Natural killer cell (primary cell): ENCODE results near the gene ZNF667. TPM values are rescaled to one million over a fixed set of nuclear protein-coding genes. Genes with fewer than 3 reads are reported as not detected.

ENCODE experiments used
- ATAC-seq, 3 donors: fragments of 150-1000 bp in 2 of 3; fragments of 200-7000 bp in 1 of 3; cut with Tn5 transposase; 1 replicate in 1 of 3; 2 replicates in 2 of 3; pipeline ENCODE4 v1.10.0; 2021; ENCODE audit warnings: mild to moderate bottlenecking in 2 of 3, moderate library complexity in 2 of 3
- DNase-seq, 2 donors: peaks; one replicate each; pipeline versions ENCODE4 v3.0.0 to v3.0.0-alpha.2; 2013 to 2021; ENCODE audit warnings: mixed read lengths in 1 of 2
- H3K27ac ChIP-seq: one replicate; pipeline ENCODE4 v1.5.1; 2013; ENCODE audit warnings: mild to moderate bottlenecking, low read length
- H3K27me3 ChIP-seq: one replicate; pipeline ENCODE4 v1.6.1; 2013; ENCODE audit warnings: low read length; ENCODE audit not compliant: control insufficient read depth, insufficient read depth
- H3K36me3 ChIP-seq: one replicate; pipeline ENCODE4 v1.6.1; 2013; ENCODE audit warnings: low read length; ENCODE audit not compliant: control insufficient read depth, insufficient read depth
- H3K4me1 ChIP-seq: one replicate; pipeline ENCODE4 v1.6.1; 2013; ENCODE audit warnings: low read length; ENCODE audit not compliant: control insufficient read depth, insufficient read depth
- H3K4me3 ChIP-seq: one replicate; pipeline ENCODE4 v1.5.1; 2013; ENCODE audit warnings: low read length
- H3K9me3 ChIP-seq: one replicate; pipeline ENCODE4 v1.6.1; 2013; ENCODE audit warnings: low read length; ENCODE audit not compliant: control insufficient read depth, insufficient read depth
- H3K27ac Mint-ChIP-seq, 2 donors: one replicate each; pipeline ENCODE4 v1.8.0; 2022; ENCODE audit warnings: mild to moderate bottlenecking in 2 of 2, mixed read lengths in 2 of 2, moderate library complexity in 1 of 2
- H3K27me3 Mint-ChIP-seq, 2 donors: one replicate each; pipeline ENCODE4 v1.8.0; 2022; ENCODE audit warnings: low read depth in 2 of 2, mixed read lengths in 2 of 2
- H3K36me3 Mint-ChIP-seq: one replicate; pipeline ENCODE4 v1.8.0; 2022; ENCODE audit warnings: mixed read lengths
- H3K4me1 Mint-ChIP-seq, 2 donors: one replicate each; pipeline ENCODE4 v1.8.0; 2022; ENCODE audit warnings: mixed read lengths in 2 of 2
- H3K4me3 Mint-ChIP-seq: one replicate; pipeline ENCODE4 v1.8.0; 2022; ENCODE audit warnings: mild to moderate bottlenecking, moderate library complexity, mixed read lengths
- H3K9me3 Mint-ChIP-seq, 2 donors: one replicate each; pipeline ENCODE4 v1.8.0; 2022; ENCODE audit warnings: mixed read lengths in 2 of 2
- WGBS: methylation state at CpG from one replicate; pipeline ENCODE4 v1.1.7; 2013; ENCODE audit warnings: missing lambda C conversion rate; ENCODE audit not compliant: insufficient coverage; 5-methylcytosine and 5-hydroxymethylcytosine counted together
- intact Hi-C: fragments of 100-400 bp; cut with micrococcal nuclease; formaldehyde crosslinking; loops from one replicate; pipeline ENCODE4 v1.14.2; 2022
- total RNA-seq, 4 donors: library from RNA; stranded (reverse); fragments of 120-200 nt in 1 of 4; gene quantifications; one replicate each; pipeline versions ENCODE4 v1.2.3 to v1.2.4, GENCODE V29; 2013 to 2022
- TF ChIP-seq, protein P1 (sequence below): fragments of 200-600 bp; IDR thresholded peaks from one replicate; pipeline ENCODE4 v1.8.0; 2022; ENCODE audit warnings: antibody characterized with exemption

The ZNF667 gene
- total RNA-seq, 3 donors from 2014 or later (not counting 1 experiment from before 2014, with no cell fraction given): 0.41 to 1.6 (median 0.63) TPM

DNA sequence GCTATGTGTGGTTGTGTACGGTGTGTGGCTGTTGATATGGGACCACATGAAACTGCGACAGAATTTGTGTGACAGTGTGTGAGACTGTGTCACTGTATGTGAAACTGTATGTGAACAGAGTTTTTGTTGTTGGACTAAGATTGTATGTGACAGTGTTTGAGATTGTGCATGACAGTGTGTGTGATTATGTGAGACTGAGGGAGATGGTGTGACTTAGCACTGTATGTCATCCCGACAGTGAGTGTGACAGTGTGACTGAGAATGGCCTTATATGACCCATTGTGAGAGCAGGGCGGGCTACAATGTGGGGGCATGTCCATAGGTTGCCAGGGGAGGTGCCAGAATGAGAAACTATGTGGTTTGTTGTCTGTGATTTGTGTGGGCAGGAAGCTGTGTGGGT, 72.1 kb downstream of the ZNF667 start:
- Histone ChIP-seq H3K4me1 (peaks cover 22% of the 10 kb centered on the region), H3K27me3 (no peaks in the 10 kb centered on the region), H3K27ac (peak overlapping the region; percentile 6), H3K9me3 (peaks cover 12% of the 10 kb centered on the region), H3K36me3 (peaks cover 31% of the 10 kb centered on the region), H3K4me3 (no peak overlapping the region)
- H3K36me3 Mint-ChIP-seq: peaks cover 27% of the 10 kb centered on the region
- H3K4me3 Mint-ChIP-seq: peak overlapping the region; percentile 92
- intact Hi-C loops: loop anchor here (1.0 to 10.0 kb wide), 3 partner anchors 72 to 1920 kb away; partner anchors contain the start of genes ZFP28, ZNF667 and ZSCAN22
- peak overlapping the region; percentile 71 to 93 for H3K27ac Mint-ChIP-seq
- TF ChIP-seq, protein P1, sequence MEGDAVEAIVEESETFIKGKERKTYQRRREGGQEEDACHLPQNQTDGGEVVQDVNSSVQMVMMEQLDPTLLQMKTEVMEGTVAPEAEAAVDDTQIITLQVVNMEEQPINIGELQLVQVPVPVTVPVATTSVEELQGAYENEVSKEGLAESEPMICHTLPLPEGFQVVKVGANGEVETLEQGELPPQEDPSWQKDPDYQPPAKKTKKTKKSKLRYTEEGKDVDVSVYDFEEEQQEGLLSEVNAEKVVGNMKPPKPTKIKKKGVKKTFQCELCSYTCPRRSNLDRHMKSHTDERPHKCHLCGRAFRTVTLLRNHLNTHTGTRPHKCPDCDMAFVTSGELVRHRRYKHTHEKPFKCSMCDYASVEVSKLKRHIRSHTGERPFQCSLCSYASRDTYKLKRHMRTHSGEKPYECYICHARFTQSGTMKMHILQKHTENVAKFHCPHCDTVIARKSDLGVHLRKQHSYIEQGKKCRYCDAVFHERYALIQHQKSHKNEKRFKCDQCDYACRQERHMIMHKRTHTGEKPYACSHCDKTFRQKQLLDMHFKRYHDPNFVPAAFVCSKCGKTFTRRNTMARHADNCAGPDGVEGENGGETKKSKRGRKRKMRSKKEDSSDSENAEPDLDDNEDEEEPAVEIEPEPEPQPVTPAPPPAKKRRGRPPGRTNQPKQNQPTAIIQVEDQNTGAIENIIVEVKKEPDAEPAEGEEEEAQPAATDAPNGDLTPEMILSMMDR: no peak
- ATAC-seq (peak; percentile 11 to 32 (median 12)), DNase-seq (peak; percentile 7 to 28)
- WGBS: 92% methylated on average over 4 of the region's 4 CpGs
- peaks cover 19 to 43% of the 10 kb centered on the region in 2 donors for H3K4me1 Mint-ChIP-seq
- peaks cover 9 to 23% of the 10 kb centered on the region in 2 donors for H3K9me3 Mint-ChIP-seq
- no peaks in the 10 kb centered on the region for H3K27me3 Mint-ChIP-seq

DNA sequence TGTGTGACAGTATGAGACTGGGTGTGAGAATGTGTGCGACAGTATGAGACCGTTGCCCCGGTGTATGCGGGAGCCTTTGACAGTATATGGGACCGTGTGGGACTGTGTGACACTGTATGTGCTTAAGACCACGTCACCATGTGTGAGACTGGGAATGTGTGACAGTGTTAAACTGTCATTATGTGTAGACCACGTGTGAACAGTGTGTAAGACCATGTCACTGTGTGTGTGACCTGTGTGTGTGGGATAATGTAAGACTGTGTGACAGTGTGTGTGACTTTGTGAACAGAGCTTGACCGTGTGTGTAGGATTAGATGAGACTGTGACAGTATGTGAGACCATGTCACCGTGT, 72.5 kb downstream of the ZNF667 start:
- peak in 1 of 2 donors; percentile 54 for DNase-seq

DNA sequence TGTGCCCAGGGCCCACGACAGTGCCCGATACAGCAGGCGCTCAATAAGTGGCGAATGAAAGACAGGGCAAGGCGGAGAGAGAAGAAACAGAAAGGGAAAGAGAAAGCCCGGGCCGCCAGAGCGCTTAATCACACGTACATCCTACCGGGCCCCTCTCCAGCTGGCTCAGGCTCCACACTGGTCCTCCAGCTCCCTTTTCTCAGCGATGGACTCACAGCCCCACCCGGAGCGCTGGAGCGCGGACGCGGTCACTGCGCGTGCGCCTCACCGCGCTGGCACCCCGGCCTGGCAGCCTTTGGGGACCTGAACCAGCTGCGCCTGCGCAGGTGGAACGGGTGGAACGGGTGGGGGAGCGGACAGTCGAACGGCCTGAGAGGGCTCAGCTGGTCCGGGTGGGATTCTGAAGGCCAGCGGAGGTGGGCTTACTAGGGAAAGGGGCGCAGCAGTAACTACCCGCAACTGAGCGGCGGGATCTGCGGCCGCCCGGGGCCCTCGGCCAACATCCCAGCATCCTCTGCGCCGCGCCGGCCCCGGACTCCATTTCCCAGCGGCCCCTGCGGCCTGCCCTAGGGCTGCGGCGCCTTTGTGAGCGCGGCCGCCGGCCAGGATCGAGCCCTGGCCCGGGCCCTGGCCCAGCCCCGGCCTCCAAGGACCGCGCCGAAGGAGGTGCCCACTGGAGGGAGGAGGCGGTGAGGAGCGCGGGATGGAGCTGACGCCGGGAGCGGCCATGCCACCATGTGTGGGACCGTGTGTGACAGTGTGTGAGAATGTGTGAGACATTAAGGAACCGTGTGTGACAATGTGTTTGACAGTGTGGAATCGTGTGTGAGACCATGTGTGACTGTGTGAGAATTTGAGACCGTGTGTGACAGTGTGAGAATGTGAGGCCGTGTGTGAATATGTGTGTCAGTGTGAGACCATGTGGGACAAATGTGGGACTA, 73.1 kb downstream of the ZNF667 start, which contains the start of gene ZNF583:
ZNF583 (plus strand) TSS at position 569 of the 941 bp plus-strand sequence. CDS start 2,783 bp downstream, outside the sequence.
- Mint-ChIP-seq H3K27me3 (no peaks in the 10 kb centered on the region), H3K4me3 (peak within 1 kb of the TSS; percentile 92), H3K36me3 (peaks cover 19% of the 10 kb centered on the region), H3K4me1 (peaks cover 19 to 43% of the 10 kb centered on the region in 2 donors), H3K27ac (peak within 1 kb of the TSS; percentile 71 to 93), H3K9me3 (peaks cover 10 to 19% of the 10 kb centered on the region in 2 donors)
- Histone ChIP-seq H3K9me3 (peaks cover 13% of the 10 kb centered on the region), H3K4me1 (peaks cover 22% of the 10 kb centered on the region), H3K4me3 (peak within 1 kb of the TSS; percentile 88), H3K36me3 (peaks cover 21% of the 10 kb centered on the region), H3K27ac (peak within 1 kb of the TSS; percentile 99), H3K27me3 (no peaks in the 10 kb centered on the region)
- DNase-seq (peak; percentile 90 to 95), ATAC-seq (peak; percentile 57 to 87 (median 78))
- intact Hi-C loops: loop anchor here (1.0 to 10.0 kb wide), 3 partner anchors 11 to 1921 kb away; partner anchors contain the start of genes ZNF582, ZNF667 and ZSCAN22
- under 1% methylated on average over 69 of the region's 70 CpGs for WGBS
- TF ChIP-seq, protein P1: no peak

More for the DNA sequence above, 72.5 kb downstream of the ZNF667 start:
- TF ChIP-seq, protein P1: no peak
- 64% methylated on average over 9 of the region's 9 CpGs for WGBS
- peaks cover 19 to 43% of the 10 kb centered on the region in 2 donors for H3K4me1 Mint-ChIP-seq
- Histone ChIP-seq H3K4me1 (peaks cover 22% of the 10 kb centered on the region), H3K36me3 (peaks cover 27% of the 10 kb centered on the region), H3K4me3 (peak overlapping the region; percentile 88), H3K27ac (peak overlapping the region; percentile 99), H3K9me3 (peaks cover 13% of the 10 kb centered on the region), H3K27me3 (no peaks in the 10 kb centered on the region)
- peaks cover 9 to 20% of the 10 kb centered on the region in 2 donors for H3K9me3 Mint-ChIP-seq
- H3K27me3 Mint-ChIP-seq: no peaks in the 10 kb centered on the region
- H3K27ac Mint-ChIP-seq: peak overlapping the region; percentile 71 to 93
- intact Hi-C loops: loop anchor here (1.0 to 10.0 kb wide), 3 partner anchors 72 to 1920 kb away; partner anchors contain the start of genes ZFP28, ZNF667 and ZSCAN22
- peaks cover 23% of the 10 kb centered on the region for H3K36me3 Mint-ChIP-seq
- ATAC-seq: peak; percentile 57 to 71 (median 64)
- peak overlapping the region; percentile 92 for H3K4me3 Mint-ChIP-seq
